NCI-H187 (cell line): ENCODE results near the gene RTN4R.

Experiments
- DNase-seq, 2 experiments: peaks; one replicate each; lab custom pipeline; 2025; lab: John Stamatoyannopoulos, UW

Gene RTN4R

GRCh38 chr22:20201837-20202392 lies 66.2 kb downstream of the RTN4R start:
- no peak for DNase-seq

GRCh38 chr22:20199906-20200305 lies 68.2 kb downstream of the RTN4R start:
- DNase-seq: no peak

GRCh38 chr22:20199413-20199842 lies 68.7 kb downstream of the RTN4R start:
- DNase-seq: no peak

- DNase-seq: no peak
Observed at GRCh38 chr22:20198557-20199319, 69.4 kb downstream of the RTN4R start.

GRCh38 chr22:20197407-20198030 lies 70.6 kb downstream of the RTN4R start:
- DNase-seq: no peak

GRCh38 chr22:20196094-20196842 lies 71.8 kb downstream of the RTN4R start:
- DNase-seq: no peak

GRCh38 chr22:20194681-20195593 lies 73.2 kb downstream of the RTN4R start:
- no peak for DNase-seq

- no peak for DNase-seq
Observed at GRCh38 chr22:20193761-20194494, 74.2 kb downstream of the RTN4R start.

- DNase-seq: no peak
Observed at GRCh38 chr22:20192972-20193760, 75.0 kb downstream of the RTN4R start.

GRCh38 chr22:20192293-20192971 lies 75.7 kb downstream of the RTN4R start:
- DNase-seq: no peak

GRCh38 chr22:20191803-20192202 lies 76.3 kb downstream of the RTN4R start:
- no peak for DNase-seq
